GM23248 (cell line): ENCODE measurements around the gene FTCDNL1.

Experiments used
- EZH2 ChIP-seq: fragments of 200-600 bp; sonication (generic); IDR thresholded peaks from 2 replicates; pipeline ENCODE4 v1.6.1; 2018; ENCODE audit warnings: antibody characterized with exemption, mild to moderate bottlenecking; ENCODE audit not compliant: insufficient read depth, poor library complexity, severe bottlenecking
- EZH2phosphoT487 ChIP-seq: fragments of 200-600 bp; sonication (generic); IDR thresholded peaks from 2 replicates; pipeline ENCODE4 v1.6.1; 2018; ENCODE audit warnings: antibody characterized with exemption, moderate library complexity, mild to moderate bottlenecking, low read depth; ENCODE audit not compliant: insufficient read depth

GRCh38 chr2:199797431-199798403 lies 53.3 kb downstream of the FTCDNL1 start:
- TF ChIP-seq EZH2 (no peak), EZH2phosphoT487 (no peak)
